ENCODE measurements around the gene GPD1.

DNA sequence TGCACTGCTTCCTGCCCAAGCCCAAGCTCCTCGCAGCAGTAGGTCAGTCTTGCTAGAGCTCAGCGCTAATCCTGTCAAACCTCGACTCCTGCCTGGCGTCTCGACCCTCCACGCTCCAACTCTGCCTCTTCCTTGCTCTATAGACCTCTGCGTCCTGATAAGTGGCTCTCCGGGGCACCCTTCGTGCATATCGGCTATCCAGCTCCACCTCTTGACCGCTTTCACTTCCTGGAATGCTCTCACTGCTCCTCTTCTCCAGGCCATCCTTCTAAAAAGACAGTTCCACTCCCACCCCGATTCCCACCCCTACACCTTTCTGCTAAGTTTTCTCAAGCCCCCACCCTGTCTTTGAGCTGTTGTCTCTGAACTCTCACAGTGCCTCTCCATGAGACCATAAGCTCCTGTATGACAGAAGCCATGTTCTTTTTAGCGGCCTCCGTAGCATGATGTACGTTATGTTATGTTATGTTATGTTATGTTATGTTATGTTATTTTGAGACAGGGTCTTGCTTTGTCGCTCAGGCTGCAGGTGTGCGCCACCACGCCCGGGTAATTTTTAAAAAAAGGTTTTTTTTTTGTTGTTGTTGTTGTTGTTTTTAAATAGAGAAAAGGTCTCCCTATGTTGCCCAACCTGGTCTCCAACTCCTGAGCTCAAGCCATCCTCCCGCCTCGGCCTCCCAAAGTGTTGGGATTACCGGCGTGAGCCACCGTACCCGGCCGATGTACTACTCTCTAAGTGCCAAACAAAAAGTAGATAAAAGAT lies 8.8 kb downstream of the GPD1 start:
- TF ChIP-seq RAD21 (IDR thresholded peaks at IDR 0.05; ENCODE audit: low read depth) (no peak), CTCF (IDR thresholded peaks at IDR 0.05 in 2 of 3, conservative IDR thresholded peaks at IDR 0.05 in 1 of 3; ENCODE audit: borderline replicate concordance in 1 of 3, insufficient read depth in 1 of 3, low read depth in 2 of 3, low read length in 2 of 3) (no peak), ZNF274 (IDR thresholded peaks at IDR 0.05; ENCODE audit: low read depth, low read length) (no peak), YY1 (IDR thresholded peaks at IDR 0.05; ENCODE audit: extremely low read depth, insufficient replicate concordance, low read depth, low read length) (no peak), EGR1 (IDR thresholded peaks at IDR 0.05; ENCODE audit: low read depth) (no peak), EZH2 (IDR thresholded peaks at IDR 0.05) (no peak), EZH2phosphoT487 (IDR thresholded peaks at IDR 0.05; ENCODE audit: borderline replicate concordance) (no peak), CEBPB (IDR thresholded peaks at IDR 0.05; ENCODE audit: low read depth) (no peak), POLR2AphosphoS5 (IDR thresholded peaks at IDR 0.05; ENCODE audit: low read depth, low read length) (no peak), SIN3A (IDR thresholded peaks at IDR 0.05; ENCODE audit: low read depth) (no peak; the same call in 1 of the 2 replicates), POLR2A (IDR thresholded peaks at IDR 0.05; ENCODE audit: borderline replicate concordance, extremely low read depth, insufficient read depth, insufficient read length) (no peak)
- TF ChIP-seq, protein P1, sequence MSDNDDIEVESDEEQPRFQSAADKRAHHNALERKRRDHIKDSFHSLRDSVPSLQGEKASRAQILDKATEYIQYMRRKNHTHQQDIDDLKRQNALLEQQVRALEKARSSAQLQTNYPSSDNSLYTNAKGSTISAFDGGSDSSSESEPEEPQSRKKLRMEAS (IDR thresholded peaks at IDR 0.05), result no peak
- TF ChIP-seq, protein P2, sequence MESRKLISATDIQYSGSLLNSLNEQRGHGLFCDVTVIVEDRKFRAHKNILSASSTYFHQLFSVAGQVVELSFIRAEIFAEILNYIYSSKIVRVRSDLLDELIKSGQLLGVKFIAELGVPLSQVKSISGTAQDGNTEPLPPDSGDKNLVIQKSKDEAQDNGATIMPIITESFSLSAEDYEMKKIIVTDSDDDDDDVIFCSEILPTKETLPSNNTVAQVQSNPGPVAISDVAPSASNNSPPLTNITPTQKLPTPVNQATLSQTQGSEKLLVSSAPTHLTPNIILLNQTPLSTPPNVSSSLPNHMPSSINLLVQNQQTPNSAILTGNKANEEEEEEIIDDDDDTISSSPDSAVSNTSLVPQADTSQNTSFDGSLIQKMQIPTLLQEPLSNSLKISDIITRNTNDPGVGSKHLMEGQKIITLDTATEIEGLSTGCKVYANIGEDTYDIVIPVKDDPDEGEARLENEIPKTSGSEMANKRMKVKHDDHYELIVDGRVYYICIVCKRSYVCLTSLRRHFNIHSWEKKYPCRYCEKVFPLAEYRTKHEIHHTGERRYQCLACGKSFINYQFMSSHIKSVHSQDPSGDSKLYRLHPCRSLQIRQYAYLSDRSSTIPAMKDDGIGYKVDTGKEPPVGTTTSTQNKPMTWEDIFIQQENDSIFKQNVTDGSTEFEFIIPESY (IDR thresholded peaks at IDR 0.05; ENCODE audit: extremely low read depth, insufficient replicate concordance, low read length), result no peak

All from HCT116 (cell line).